DOHH2 (cell line): ENCODE measurements around the gene RPS6KL1.

ENCODE experiments used
- H3F3A ChIP-seq: fragments of 200-600 bp; sonication (generic), shearing (Covaris generic); 2 replicates; pipeline ENCODE4 v1.6.0; 2016; ENCODE audit warnings: antibody characterized with exemption, mild to moderate bottlenecking; ENCODE audit not compliant: control insufficient read depth, insufficient read depth
- H3K27ac ChIP-seq: fragments of 200-600 bp; sonication (generic); 2 replicates; pipeline ENCODE4 v1.5.1; 2014; ENCODE audit warnings: low read depth, mild to moderate bottlenecking, low read length, moderate library complexity
- H3K27me3 ChIP-seq: fragments of 200-600 bp; sonication (generic); 2 replicates; pipeline ENCODE4 v1.6.1; 2014; ENCODE audit warnings: mild to moderate bottlenecking, low read length, mixed read lengths; ENCODE audit not compliant: control insufficient read depth
- H3K36me3 ChIP-seq: fragments of 200-600 bp; sonication (generic); 2 replicates; pipeline ENCODE4 v1.6.1; 2014; ENCODE audit warnings: mild to moderate bottlenecking, low read length, moderate library complexity, mixed read lengths; ENCODE audit not compliant: control insufficient read depth
- H3K4me1 ChIP-seq: fragments of 200-600 bp; sonication (generic); 2 replicates; pipeline ENCODE4 v1.6.1; 2014; ENCODE audit warnings: mild to moderate bottlenecking, low read length, mixed read lengths; ENCODE audit not compliant: control insufficient read depth
- H3K4me2 ChIP-seq: fragments of 200-600 bp; sonication (generic); 2 replicates; pipeline ENCODE4 v1.6.0; 2014; ENCODE audit warnings: mild to moderate bottlenecking, low read length, moderate library complexity
- H3K4me3 ChIP-seq: fragments of 200-600 bp; sonication (generic); 2 replicates; pipeline ENCODE4 v1.5.1; 2014; ENCODE audit warnings: mild to moderate bottlenecking, low read length, mixed read lengths
- H3K79me2 ChIP-seq: fragments of 200-600 bp; sonication (generic); 2 replicates; pipeline ENCODE4 v1.6.1; 2014; ENCODE audit warnings: mild to moderate bottlenecking, low read length, mixed read lengths; ENCODE audit not compliant: control insufficient read depth
- H3K9me2 ChIP-seq: fragments of 200-600 bp; sonication (generic); replicated peaks from 2 replicates; pipeline ENCODE4 v1.6.1; 2014; ENCODE audit warnings: mild to moderate bottlenecking, low read length, mixed read lengths; ENCODE audit not compliant: control insufficient read depth
- H3K9me3 ChIP-seq: fragments of 200-600 bp; sonication (generic); 2 replicates; pipeline ENCODE4 v1.6.1; 2014; ENCODE audit warnings: antibody characterized with exemption, low read length, mixed read lengths; ENCODE audit not compliant: control insufficient read depth, insufficient read depth
- H4K20me1 ChIP-seq: fragments of 200-600 bp; sonication (generic); 2 replicates; pipeline ENCODE4 v1.6.0; 2014; ENCODE audit warnings: low read depth, mild to moderate bottlenecking, antibody characterized with exemption, low read length, moderate library complexity; ENCODE audit not compliant: control insufficient read depth, insufficient read depth
- CTCF ChIP-seq: fragments of 200-600 bp; sonication (generic); IDR thresholded peaks from one replicate; pipeline ENCODE4 v1.5.1; 2014; ENCODE audit warnings: antibody characterized with exemption, mild to moderate bottlenecking, low read depth, low read length; ENCODE audit not compliant: poor library complexity, severe bottlenecking
- EZH2phosphoT487 ChIP-seq: fragments of 200-600 bp; sonication (generic); IDR thresholded peaks from 2 replicates; pipeline ENCODE4 v1.6.1; 2017; ENCODE audit warnings: borderline replicate concordance, mild to moderate bottlenecking, antibody characterized with exemption, low read length, moderate library complexity, mixed read lengths

RPS6KL1 gene

GRCh38 chr14:74866708-74867389 is 56.2 kb downstream of the RPS6KL1 start:
- Histone ChIP-seq H3K4me2 (no peak overlapping the region), H3K27ac (no peak overlapping the region), H3K27me3 (peaks cover 27% of the 10 kb centered on the region), H3K79me2 (no peaks in the 10 kb centered on the region), H3K4me3 (no peak overlapping the region), H3K4me1 (no peaks in the 10 kb centered on the region), H3K9me3 (no peaks in the 10 kb centered on the region), H3K36me3 (no peaks in the 10 kb centered on the region), H3K9me2 (no peaks in the 10 kb centered on the region), H3F3A (no peaks in the 10 kb centered on the region), H4K20me1 (no peaks in the 10 kb centered on the region)
- no peak for TF ChIP-seq EZH2phosphoT487
- no peak for TF ChIP-seq CTCF

DNA sequence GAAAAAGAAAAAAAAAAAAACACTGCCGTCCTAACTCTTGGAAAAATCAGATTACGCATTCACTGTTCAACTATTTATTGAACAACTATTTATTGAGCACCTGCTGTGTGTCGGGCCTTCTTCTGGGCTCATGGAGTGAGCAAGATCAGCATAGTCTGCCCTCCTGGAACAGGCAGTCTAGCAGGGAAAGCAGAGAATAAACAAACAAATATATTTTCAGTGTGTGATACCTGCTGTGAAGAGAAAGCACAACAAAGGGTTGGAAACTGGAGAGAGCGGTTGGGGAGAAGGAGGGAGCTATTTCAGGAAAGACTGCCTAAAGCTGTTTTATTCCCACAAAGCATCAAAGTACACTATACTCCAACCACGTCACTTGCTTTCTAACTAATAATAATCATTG is 57.9 kb downstream of the RPS6KL1 start:
- no peaks in the 10 kb centered on the region for H3K36me3 ChIP-seq
- no peak overlapping the region for H3K4me3 ChIP-seq
- no peaks in the 10 kb centered on the region for H3K9me2 ChIP-seq
- no peaks in the 10 kb centered on the region for H3K9me3 ChIP-seq
- no peaks in the 10 kb centered on the region for H3K79me2 ChIP-seq
- TF ChIP-seq CTCF (no peak), EZH2phosphoT487 (no peak)
- H3K27ac ChIP-seq, result no peak overlapping the region
- no peaks in the 10 kb centered on the region for H3K4me1 ChIP-seq
- 0 out of 2 replicates have a peak, but pooled peaks cover 4% of the 10 kb centered on the region for H4K20me1 ChIP-seq
- no peaks in the 10 kb centered on the region for H3F3A ChIP-seq
- peaks cover 24% of the 10 kb centered on the region for H3K27me3 ChIP-seq
- H3K4me2 ChIP-seq, result no peak overlapping the region

DNA sequence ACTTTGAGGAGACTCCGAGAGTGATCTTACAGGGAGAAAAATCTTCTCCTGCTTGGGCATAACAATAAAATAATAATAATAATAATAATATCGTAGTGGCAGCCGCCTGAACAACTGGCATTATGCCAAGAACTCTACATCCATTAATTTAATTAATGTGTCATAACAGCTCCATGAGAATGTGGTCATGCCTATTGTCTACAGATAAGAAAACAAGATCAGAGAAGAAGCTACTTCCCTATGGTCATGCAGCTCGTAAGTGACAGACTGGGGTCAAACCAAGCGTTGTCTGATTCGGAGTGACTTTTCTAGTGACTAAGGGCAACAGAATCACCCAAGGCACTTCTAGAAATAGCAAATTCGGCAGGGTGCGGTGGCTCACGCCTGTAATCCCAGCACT is 58.9 kb downstream of the RPS6KL1 start:
- Histone ChIP-seq H3K36me3 (no peaks in the 10 kb centered on the region), H3K27me3 (peaks cover 21% of the 10 kb centered on the region), H3K4me3 (no peak overlapping the region), H3K79me2 (no peaks in the 10 kb centered on the region), H3K27ac (no peak overlapping the region), H3K9me3 (no peaks in the 10 kb centered on the region), H3K4me1 (no peaks in the 10 kb centered on the region), H3K4me2 (no peak overlapping the region), H4K20me1 (0 out of 2 replicates have a peak, but pooled peaks cover 4% of the 10 kb centered on the region), H3F3A (no peaks in the 10 kb centered on the region), H3K9me2 (no peaks in the 10 kb centered on the region)
- TF ChIP-seq CTCF (no peak), EZH2phosphoT487 (no peak)
